ENCODE results near the gene PM20D2. TPM values are rescaled to one million over a fixed set of nuclear protein-coding genes. Genes with fewer than 3 reads are reported as not detected.
"Not testable (repeated sequence)": the region's sequence is repeated elsewhere in the genome, so short reads cannot be mapped to it uniquely, and the experiment has no call there.

The PM20D2 gene
- 4.7 and 4.9 TPM in 2 replicates for total RNA-seq (2014; rRNA removed; shearing (Covaris generic))

GRCh38 chr6:89145956-89146717, at the start of gene PM20D2:
PM20D2 (plus strand) TSS chr6:89146055; CDS start chr6:89146145, 90 bp downstream.
- peak; percentile 4 for DNase-seq (ENCODE audit: low spot score)

GRCh38 chr6:89098461-89098860, 47.4 kb upstream of the PM20D2 start:
- no peak for DNase-seq (ENCODE audit: low spot score)

GRCh38 chr6:89100114-89100513, 45.7 kb upstream of the PM20D2 start:
- DNase-seq (ENCODE audit: low spot score) = no peak

GRCh38 chr6:89110284-89110683, 35.6 kb upstream of the PM20D2 start:
- no peak for DNase-seq (ENCODE audit: low spot score)

GRCh38 chr6:89111933-89112332, 33.9 kb upstream of the PM20D2 start:
- DNase-seq (ENCODE audit: low spot score) = no peak

- DNase-seq (ENCODE audit: low spot score) = no peak
These were observed 29.2 kb upstream of the PM20D2 start for GRCh38 chr6:89116702-89117101.

- DNase-seq (ENCODE audit: low spot score) = no peak
These were observed 28.4 kb upstream of the PM20D2 start, which contains the start of gene SRSF12 for GRCh38 chr6:89117211-89118108. SRSF12 (minus strand) TSS chr6:89118071; CDS start chr6:89117887, 184 bp downstream.

- DNase-seq (ENCODE audit: low spot score) = no peak
These were observed 26.9 kb upstream of the PM20D2 start for GRCh38 chr6:89118931-89119330.

- no peak for DNase-seq (ENCODE audit: low spot score)
These were observed 25.5 kb upstream of the PM20D2 start for GRCh38 chr6:89120371-89120770.

- DNase-seq (ENCODE audit: low spot score) = no peak
These were observed 23.9 kb upstream of the PM20D2 start for GRCh38 chr6:89121934-89122333.

- peak; percentile 23 for DNase-seq (ENCODE audit: low spot score)
These were observed 23.2 kb upstream of the PM20D2 start for GRCh38 chr6:89122625-89123024.

- DNase-seq (ENCODE audit: low spot score) = not testable (repeated sequence)
These were observed 17.6 kb upstream of the PM20D2 start for GRCh38 chr6:89128256-89128671.

GRCh38 chr6:89131599-89131998, 14.3 kb upstream of the PM20D2 start:
- no peak for DNase-seq (ENCODE audit: low spot score)

- DNase-seq (ENCODE audit: low spot score) = no peak
These were observed 13.8 kb upstream of the PM20D2 start for GRCh38 chr6:89132057-89132456.

GRCh38 chr6:89133981-89134380, 11.9 kb upstream of the PM20D2 start:
- DNase-seq (ENCODE audit: low spot score) = no peak

- no peak for DNase-seq (ENCODE audit: low spot score)
These were observed 11.1 kb upstream of the PM20D2 start for GRCh38 chr6:89134723-89135122.

GRCh38 chr6:89138173-89138572, 7.7 kb upstream of the PM20D2 start:
- DNase-seq (ENCODE audit: low spot score) = no peak

- peak; percentile 9 for DNase-seq (ENCODE audit: low spot score)
These were observed 6.1 kb upstream of the PM20D2 start for GRCh38 chr6:89139509-89140346.

GRCh38 chr6:89140347-89141156, 5.3 kb upstream of the PM20D2 start:
- DNase-seq (ENCODE audit: low spot score) = peak; percentile 37

- DNase-seq (ENCODE audit: low spot score) = peak; percentile 43
These were observed 1.4 kb upstream of the PM20D2 start for GRCh38 chr6:89144354-89144906.
